Keratinocyte (primary cell): ENCODE measurements around the gene PRRC2B. TPM values are rescaled to one million over a fixed set of nuclear protein-coding genes. Genes with fewer than 3 reads are reported as not detected.

Experiments
- DNase-seq: peaks from one replicate; pipeline ENCODE4 v3.0.0-alpha.2; 2011; ENCODE audit warnings: low read depth, missing footprints, low spot score
- FAIRE-seq: peaks from 2 replicates; lab custom pipeline; 2011; peaks lifted over from hg19 to GRCh38; lab: Jason Lieb, UNC
- H2AFZ ChIP-seq: 2 replicates; pipeline ENCODE4 v1.6.0; 2012; ENCODE audit warnings: low read length, control low read depth, inconsistent platforms; ENCODE audit not compliant: control insufficient read depth
- H3K27ac ChIP-seq: 2 replicates; pipeline ENCODE4 v1.5.1; 2011; ENCODE audit warnings: low read length; ENCODE audit not compliant: control insufficient read depth, insufficient read depth
- H3K27me3 ChIP-seq: 3 replicates; pipeline ENCODE4 v1.6.0; 2011; ENCODE audit warnings: low read length; ENCODE audit not compliant: control insufficient read depth, insufficient read depth; ENCODE audit errors: extremely low read depth
- H3K36me3 ChIP-seq, 2 experiments: 2 replicates in 1 of 2; 3 replicates in 1 of 2; pipeline ENCODE4 v1.5.1; 2011; ENCODE audit warnings: low read length in 2 of 2, mild to moderate bottlenecking in 1 of 2; ENCODE audit not compliant: control insufficient read depth in 2 of 2, insufficient read depth in 2 of 2; ENCODE audit errors: extremely low read depth in 1 of 2
- H3K4me1 ChIP-seq: 3 replicates; pipeline ENCODE4 v1.5.1; 2011; ENCODE audit warnings: low read length; ENCODE audit not compliant: control insufficient read depth, insufficient read depth; ENCODE audit errors: extremely low read depth
- H3K4me2 ChIP-seq: 3 replicates; pipeline ENCODE4 v1.6.0; 2011; ENCODE audit warnings: low read depth, low read length; ENCODE audit not compliant: control insufficient read depth, insufficient read depth; ENCODE audit errors: extremely low read depth
- H3K4me3 ChIP-seq, 3 experiments: fragments of 200-600 bp in 1 of 3; sonication (generic) in 1 of 3; 2 replicates in 2 of 3; 3 replicates in 1 of 3; pipeline ENCODE4 v1.5.1; 2011 to 2016; ENCODE audit warnings: low read length in 3 of 3, mild to moderate bottlenecking in 3 of 3, control low read depth in 2 of 3, inconsistent platforms in 1 of 3, low read depth in 1 of 3, mixed read lengths in 1 of 3, mixed run types in 1 of 3, moderate library complexity in 1 of 3; ENCODE audit not compliant: control insufficient read depth in 2 of 3, insufficient read depth in 2 of 3; ENCODE audit errors: extremely low read depth in 1 of 3
- H3K79me2 ChIP-seq: 2 replicates; pipeline ENCODE4 v1.6.0; 2012; ENCODE audit warnings: low read length; ENCODE audit not compliant: control insufficient read depth, insufficient read depth
- H3K9ac ChIP-seq: 3 replicates; pipeline ENCODE4 v1.6.0; 2011; ENCODE audit warnings: low read length; ENCODE audit not compliant: control insufficient read depth, insufficient read depth; ENCODE audit errors: extremely low read depth
- H3K9me1 ChIP-seq: 3 replicates; pipeline ENCODE4 v1.6.0; 2011; ENCODE audit warnings: low read length; ENCODE audit not compliant: control insufficient read depth, insufficient read depth; ENCODE audit errors: extremely low read depth
- H3K9me3 ChIP-seq: 2 replicates; pipeline ENCODE4 v1.5.1; 2012; ENCODE audit warnings: low read depth, low read length; ENCODE audit not compliant: control insufficient read depth
- H4K20me1 ChIP-seq: 3 replicates; pipeline ENCODE4 v1.6.0; 2011; ENCODE audit warnings: low read length; ENCODE audit not compliant: control insufficient read depth, insufficient read depth; ENCODE audit errors: extremely low read depth
- EZH2 ChIP-seq: IDR thresholded peaks from one replicate; pipeline ENCODE4 v1.6.1; 2012; ENCODE audit warnings: inconsistent platforms, mild to moderate bottlenecking, low read length, moderate library complexity
- dilution Hi-C: fragments of 300-500 bp; cut with MboI; formaldehyde crosslinking; loops from one replicate; pipeline ENCODE4 v1.7.0; 2020; ENCODE audit warnings: low sequenced_read_pairs; ENCODE audit not compliant: extremely low pct_ligation_motif_present
- polyA plus RNA-seq, 5 experiments: library from polyadenylated mRNA; depleted of rRNA in 3 of 5; stranded (reverse) in 3 of 5; stranded (forward) in 1 of 5; unstranded in 1 of 5; fragments of >200 nt; gene quantifications; 1 replicate in 1 of 5; 2 replicates in 3 of 5; 3 replicates in 1 of 5; pipeline versions ENCODE4 v1.2.1 to v1.2.3, GENCODE V29; 2011 to 2012; ENCODE audit warnings: missing spikeins in 2 of 5, low read depth in 1 of 5, low replicate concordance in 1 of 5
- TF ChIP-seq, protein P1 (sequence below), 3 experiments: IDR thresholded peaks in 1 of 3; conservative IDR thresholded peaks in 1 of 3; optimal IDR thresholded peaks in 1 of 3; 2 replicates in 2 of 3; 3 replicates in 1 of 3; pipeline versions ENCODE3 to v1.5.1; 2011; ENCODE audit warnings: low read length in 3 of 3, mild to moderate bottlenecking in 3 of 3, moderate library complexity in 2 of 3, control low read depth in 1 of 3, inconsistent platforms in 1 of 3; ENCODE audit not compliant: insufficient read depth in 2 of 3; ENCODE audit errors: extremely low read depth in 1 of 3

Gene PRRC2B
- polyA plus RNA-seq, 1 donor (not counting 4 experiments of a cell fraction or from before 2014, with no cell fraction given) = 20.8 TPM

GRCh38 chr9:131473198-131473885, 79.5 kb downstream of the PRRC2B start:
- FAIRE-seq (no peak), DNase-seq (no peak)
- Histone ChIP-seq H3K4me3 (no peak overlapping the region), H3K36me3 (peaks cover 61% of the 10 kb centered on the region in 2 experiments), H3K4me1 (no peaks in the 10 kb centered on the region), H3K9me1 (no peaks in the 10 kb centered on the region), H3K9ac (no peak overlapping the region), H3K4me2 (no peak overlapping the region), H4K20me1 (peaks cover 16% of the 10 kb centered on the region), H3K79me2 (peaks cover 35% of the 10 kb centered on the region), H2AFZ (no peak overlapping the region), H3K9me3 (no peaks in the 10 kb centered on the region), H3K27me3 (no peaks in the 10 kb centered on the region), H3K27ac (no peak overlapping the region)
- TF ChIP-seq, protein P1, sequence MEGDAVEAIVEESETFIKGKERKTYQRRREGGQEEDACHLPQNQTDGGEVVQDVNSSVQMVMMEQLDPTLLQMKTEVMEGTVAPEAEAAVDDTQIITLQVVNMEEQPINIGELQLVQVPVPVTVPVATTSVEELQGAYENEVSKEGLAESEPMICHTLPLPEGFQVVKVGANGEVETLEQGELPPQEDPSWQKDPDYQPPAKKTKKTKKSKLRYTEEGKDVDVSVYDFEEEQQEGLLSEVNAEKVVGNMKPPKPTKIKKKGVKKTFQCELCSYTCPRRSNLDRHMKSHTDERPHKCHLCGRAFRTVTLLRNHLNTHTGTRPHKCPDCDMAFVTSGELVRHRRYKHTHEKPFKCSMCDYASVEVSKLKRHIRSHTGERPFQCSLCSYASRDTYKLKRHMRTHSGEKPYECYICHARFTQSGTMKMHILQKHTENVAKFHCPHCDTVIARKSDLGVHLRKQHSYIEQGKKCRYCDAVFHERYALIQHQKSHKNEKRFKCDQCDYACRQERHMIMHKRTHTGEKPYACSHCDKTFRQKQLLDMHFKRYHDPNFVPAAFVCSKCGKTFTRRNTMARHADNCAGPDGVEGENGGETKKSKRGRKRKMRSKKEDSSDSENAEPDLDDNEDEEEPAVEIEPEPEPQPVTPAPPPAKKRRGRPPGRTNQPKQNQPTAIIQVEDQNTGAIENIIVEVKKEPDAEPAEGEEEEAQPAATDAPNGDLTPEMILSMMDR (optimal IDR thresholded peaks at IDR 0.05 in 1 of 3, IDR thresholded peaks at IDR 0.05 in 1 of 3, conservative IDR thresholded peaks at IDR 0.05 in 1 of 3; ENCODE audit: extremely low read depth in 1 of 3, insufficient read depth in 2 of 3, low read length in 3 of 3) = no peak
- TF ChIP-seq EZH2 = no peak
- dilution Hi-C loops = no loop called here

GRCh38 chr9:131473891-131474290, 80.0 kb downstream of the PRRC2B start:
- H3K9me3 ChIP-seq = no peaks in the 10 kb centered on the region
- DNase-seq = no peak
- H3K79me2 ChIP-seq = peaks cover 34% of the 10 kb centered on the region
- no peaks in the 10 kb centered on the region for H3K9me1 ChIP-seq
- dilution Hi-C loops = no loop called here
- peaks cover 19% of the 10 kb centered on the region for H4K20me1 ChIP-seq
- TF ChIP-seq, protein P1 (optimal IDR thresholded peaks at IDR 0.05 in 1 of 3, IDR thresholded peaks at IDR 0.05 in 1 of 3, conservative IDR thresholded peaks at IDR 0.05 in 1 of 3; ENCODE audit: extremely low read depth in 1 of 3, insufficient read depth in 2 of 3, low read length in 3 of 3) = no peak
- no peak for TF ChIP-seq EZH2
- no peak overlapping the region for H3K4me2 ChIP-seq
- H2AFZ ChIP-seq = no peak overlapping the region
- H3K36me3 ChIP-seq = peaks cover 60 to 64% of the 10 kb centered on the region in 2 experiments
- H3K4me1 ChIP-seq = no peaks in the 10 kb centered on the region
- no peaks in the 10 kb centered on the region for H3K27me3 ChIP-seq
- no peak overlapping the region for H3K4me3 ChIP-seq
- H3K27ac ChIP-seq = no peak overlapping the region
- no peak for FAIRE-seq
- H3K9ac ChIP-seq = no peak overlapping the region
